Activated naive CD8-positive, alpha-beta T cell treated with anti-CD3 and anti-CD28 coated beads, Interleukin-2, amount 10 ng/mL, durations not matched to agents 7 days and 5 days (primary cell): Measurements from ENCODE around the gene KIF26B. TPM values are rescaled to one million over a fixed set of nuclear protein-coding genes. Genes with fewer than 3 reads are reported as not detected.

Source experiments
- ATAC-seq: fragments of 150-1000 bp; cut with Tn5 transposase; one replicate; pipeline ENCODE4 v1.10.0; 2021; ENCODE audit warnings: low read depth, moderate library complexity
- POLR2A ChIA-PET: fragments of 350-600 bp; sonication (Branson Sonifier 250); formaldehyde crosslinking; loops from one replicate; lab custom pipeline; 2021; ENCODE audit warnings: antibody characterized with exemption; lab: Charles Lee
- DNase-seq: peaks from one replicate; pipeline ENCODE4 v3.0.0; 2021
- H3K27ac Mint-ChIP-seq: one replicate; pipeline ENCODE4 v1.8.0; 2022; ENCODE audit warnings: mild to moderate bottlenecking, mixed read lengths
- H3K27me3 Mint-ChIP-seq: one replicate; pipeline ENCODE4 v1.8.0; 2022; ENCODE audit warnings: mild to moderate bottlenecking, moderate library complexity, mixed read lengths
- H3K36me3 Mint-ChIP-seq: one replicate; pipeline ENCODE4 v1.8.0; 2021; ENCODE audit warnings: mild to moderate bottlenecking, mixed read lengths
- H3K4me1 Mint-ChIP-seq: one replicate; pipeline ENCODE4 v1.8.0; 2021; ENCODE audit warnings: mixed read lengths
- H3K4me3 Mint-ChIP-seq: one replicate; pipeline ENCODE4 v1.8.0; 2022; ENCODE audit warnings: mild to moderate bottlenecking, moderate library complexity, mixed read lengths
- H3K9me3 Mint-ChIP-seq: one replicate; pipeline ENCODE4 v1.8.0; 2021; ENCODE audit warnings: mixed read lengths
- total RNA-seq, 2 experiments: library from RNA; stranded (reverse); gene quantifications; one replicate each; pipeline ENCODE4 v1.2.3, GENCODE V29; 2021

KIF26B gene
- total RNA-seq, 2 experiments from 2014 or later = 0.14 TPM; not detected in 1

- peaks cover 5% of the 10 kb centered on the region for H3K4me1 Mint-ChIP-seq
- peaks cover under 1% of the 10 kb centered on the region for H3K9me3 Mint-ChIP-seq
- H3K4me3 Mint-ChIP-seq = no peak overlapping the region
- H3K27me3 Mint-ChIP-seq = peaks cover 2% of the 10 kb centered on the region
- ATAC-seq (no peak), DNase-seq (no peak)
- no peak overlapping the region for H3K27ac Mint-ChIP-seq
- no peaks in the 10 kb centered on the region for H3K36me3 Mint-ChIP-seq
- POLR2A ChIA-PET = no interaction called here
Measured at GRCh38 chr1:245621589-245621988, 466.8 kb downstream of the KIF26B start.

- peaks cover 2% of the 10 kb centered on the region for H3K9me3 Mint-ChIP-seq
- H3K36me3 Mint-ChIP-seq = no peaks in the 10 kb centered on the region
- ATAC-seq = no peak
- peaks cover 5% of the 10 kb centered on the region for H3K4me1 Mint-ChIP-seq
- no peak overlapping the region for H3K27ac Mint-ChIP-seq
- POLR2A ChIA-PET = no interaction called here
- H3K27me3 Mint-ChIP-seq = peaks cover 2% of the 10 kb centered on the region
- DNase-seq = no peak
- no peak overlapping the region for H3K4me3 Mint-ChIP-seq
Measured at GRCh38 chr1:245622332-245623014, 467.7 kb downstream of the KIF26B start.

- no peak overlapping the region for H3K27ac Mint-ChIP-seq
- POLR2A ChIA-PET = no interaction called here
- H3K4me1 Mint-ChIP-seq = no peaks in the 10 kb centered on the region
- H3K4me3 Mint-ChIP-seq = no peak overlapping the region
- DNase-seq (no peak), ATAC-seq (no peak)
- peaks cover 1% of the 10 kb centered on the region for H3K36me3 Mint-ChIP-seq
- H3K9me3 Mint-ChIP-seq = peaks cover 9% of the 10 kb centered on the region
- peaks cover 7% of the 10 kb centered on the region for H3K27me3 Mint-ChIP-seq
Measured at GRCh38 chr1:245641384-245641783, 486.6 kb downstream of the KIF26B start.

GRCh38 chr1:245645406-245645805, 490.6 kb downstream of the KIF26B start:
- Mint-ChIP-seq H3K9me3 (peaks cover 5% of the 10 kb centered on the region), H3K27ac (no peak overlapping the region), H3K4me1 (no peaks in the 10 kb centered on the region), H3K27me3 (peaks cover 8% of the 10 kb centered on the region), H3K36me3 (peaks cover 1% of the 10 kb centered on the region), H3K4me3 (no peak overlapping the region)
- DNase-seq = no peak
- POLR2A ChIA-PET = no interaction called here
- no peak for ATAC-seq

GRCh38 chr1:245645894-245646293, 491.1 kb downstream of the KIF26B start:
- ATAC-seq (no peak), DNase-seq (no peak)
- H3K27ac Mint-ChIP-seq = no peak overlapping the region
- POLR2A ChIA-PET = no interaction called here
- no peaks in the 10 kb centered on the region for H3K4me1 Mint-ChIP-seq
- H3K36me3 Mint-ChIP-seq = peaks cover 1% of the 10 kb centered on the region
- no peak overlapping the region for H3K4me3 Mint-ChIP-seq
- H3K9me3 Mint-ChIP-seq = peaks cover 5% of the 10 kb centered on the region
- H3K27me3 Mint-ChIP-seq = peaks cover 8% of the 10 kb centered on the region

- POLR2A ChIA-PET = no interaction called here
- peaks cover 2% of the 10 kb centered on the region for H3K9me3 Mint-ChIP-seq
- H3K27ac Mint-ChIP-seq = no peak overlapping the region
- H3K4me1 Mint-ChIP-seq = no peaks in the 10 kb centered on the region
- DNase-seq (no peak), ATAC-seq (no peak)
- H3K4me3 Mint-ChIP-seq = no peak overlapping the region
- H3K36me3 Mint-ChIP-seq = no peaks in the 10 kb centered on the region
- H3K27me3 Mint-ChIP-seq = peaks cover 6% of the 10 kb centered on the region
Measured at GRCh38 chr1:245648749-245649522, 494.2 kb downstream of the KIF26B start.

- H3K4me3 Mint-ChIP-seq = no peak overlapping the region
- no peaks in the 10 kb centered on the region for H3K36me3 Mint-ChIP-seq
- POLR2A ChIA-PET = no interaction called here
- peaks cover 1% of the 10 kb centered on the region for H3K9me3 Mint-ChIP-seq
- ATAC-seq (no peak), DNase-seq (no peak)
- H3K4me1 Mint-ChIP-seq = no peaks in the 10 kb centered on the region
- H3K27me3 Mint-ChIP-seq = peaks cover 6% of the 10 kb centered on the region
- no peak overlapping the region for H3K27ac Mint-ChIP-seq
Measured at GRCh38 chr1:245649666-245650065, 494.9 kb downstream of the KIF26B start.

GRCh38 chr1:245650441-245650960, 495.7 kb downstream of the KIF26B start:
- ATAC-seq (no peak), DNase-seq (no peak)
- Mint-ChIP-seq H3K4me1 (no peaks in the 10 kb centered on the region), H3K27ac (no peak overlapping the region), H3K27me3 (peaks cover 4% of the 10 kb centered on the region), H3K36me3 (no peaks in the 10 kb centered on the region), H3K4me3 (no peak overlapping the region), H3K9me3 (no peaks in the 10 kb centered on the region)
- POLR2A ChIA-PET = no interaction called here

GRCh38 chr1:245651093-245651492, 496.3 kb downstream of the KIF26B start:
- POLR2A ChIA-PET = no interaction called here
- Mint-ChIP-seq H3K36me3 (no peaks in the 10 kb centered on the region), H3K27me3 (peaks cover 4% of the 10 kb centered on the region), H3K27ac (no peak overlapping the region), H3K9me3 (no peaks in the 10 kb centered on the region), H3K4me3 (no peak overlapping the region), H3K4me1 (no peaks in the 10 kb centered on the region)
- DNase-seq (no peak), ATAC-seq (no peak)

GRCh38 chr1:245652116-245652515, 497.3 kb downstream of the KIF26B start:
- H3K4me1 Mint-ChIP-seq = no peaks in the 10 kb centered on the region
- no peaks in the 10 kb centered on the region for H3K9me3 Mint-ChIP-seq
- peaks cover 4% of the 10 kb centered on the region for H3K27me3 Mint-ChIP-seq
- no peak overlapping the region for H3K27ac Mint-ChIP-seq
- H3K4me3 Mint-ChIP-seq = no peak overlapping the region
- POLR2A ChIA-PET = no interaction called here
- no peaks in the 10 kb centered on the region for H3K36me3 Mint-ChIP-seq
- DNase-seq (no peak), ATAC-seq (no peak)

- ATAC-seq = no peak
- POLR2A ChIA-PET = no interaction called here
- Mint-ChIP-seq H3K27me3 (peaks cover 4% of the 10 kb centered on the region), H3K27ac (no peak overlapping the region), H3K4me3 (no peak overlapping the region), H3K9me3 (no peaks in the 10 kb centered on the region), H3K4me1 (no peaks in the 10 kb centered on the region), H3K36me3 (no peaks in the 10 kb centered on the region)
- DNase-seq = no peak
Measured at GRCh38 chr1:245652660-245653427, 498.1 kb downstream of the KIF26B start.

GRCh38 chr1:245654460-245655050, 499.8 kb downstream of the KIF26B start:
- Mint-ChIP-seq H3K4me3 (no peak overlapping the region), H3K9me3 (no peaks in the 10 kb centered on the region), H3K36me3 (no peaks in the 10 kb centered on the region), H3K27me3 (peaks cover 2% of the 10 kb centered on the region), H3K27ac (no peak overlapping the region), H3K4me1 (no peaks in the 10 kb centered on the region)
- no peak for DNase-seq
- POLR2A ChIA-PET = no interaction called here
- ATAC-seq = no peak

GRCh38 chr1:245656189-245656717, 501.5 kb downstream of the KIF26B start:
- ATAC-seq (no peak), DNase-seq (no peak)
- H3K4me3 Mint-ChIP-seq = no peak overlapping the region
- H3K27me3 Mint-ChIP-seq = no peaks in the 10 kb centered on the region
- H3K9me3 Mint-ChIP-seq = no peaks in the 10 kb centered on the region
- H3K36me3 Mint-ChIP-seq = no peaks in the 10 kb centered on the region
- no peak overlapping the region for H3K27ac Mint-ChIP-seq
- H3K4me1 Mint-ChIP-seq = no peaks in the 10 kb centered on the region
- POLR2A ChIA-PET = no interaction called here
